SH-SY5Y (cell line): ENCODE results near the gene SMYD3.

ENCODE experiments used
- GATA2 ChIP-seq: IDR thresholded peaks from 2 replicates; pipeline ENCODE4 v1.6.1; 2011; ENCODE audit warnings: mild to moderate bottlenecking, low read depth, low read length
- GATA3 ChIP-seq: IDR thresholded peaks from 2 replicates; pipeline ENCODE4 v1.6.1; 2011; ENCODE audit warnings: low read depth, mild to moderate bottlenecking, low read length, moderate library complexity

- TF ChIP-seq GATA2 = no peak
- no peak for TF ChIP-seq GATA3
Observed at GRCh38 chr1:245772739-245773138, 734.3 kb downstream of the SMYD3 start.
